GM10266 (cell line): ENCODE data around the gene BEST1.

Experiments
- DNase-seq: peaks from one replicate; pipeline ENCODE4 v3.0.0; 2012; ENCODE audit errors: extremely low spot score
- CTCF ChIP-seq: IDR thresholded peaks from 2 replicates; pipeline ENCODE4 v1.5.1; 2012; ENCODE audit warnings: mild to moderate bottlenecking, low read depth; ENCODE audit not compliant: control insufficient read depth, insufficient read depth; ENCODE audit errors: missing control alignments

The BEST1 gene

GRCh38 chr11:61957021-61957770 lies 7.0 kb downstream of the BEST1 start:
- TF ChIP-seq CTCF = no peak
- no peak for DNase-seq

GRCh38 chr11:61958590-61958989 lies 8.4 kb downstream of the BEST1 start:
- no peak for TF ChIP-seq CTCF
- DNase-seq = no peak

- DNase-seq = no peak
- no peak for TF ChIP-seq CTCF
These were observed 9.0 kb downstream of the BEST1 start for GRCh38 chr11:61959114-61959513.

GRCh38 chr11:61959678-61960077 lies 9.5 kb downstream of the BEST1 start:
- TF ChIP-seq CTCF = no peak
- DNase-seq = no peak

GRCh38 chr11:61960532-61960931 lies 10.4 kb downstream of the BEST1 start:
- no peak for TF ChIP-seq CTCF
- DNase-seq = no peak

- DNase-seq = no peak
- TF ChIP-seq CTCF = no peak
These were observed 11.5 kb downstream of the BEST1 start for GRCh38 chr11:61961570-61962212.
